Mammary epithelial cell (primary cell): ENCODE data around the gene DHX34.

ENCODE experiments used
- CTCF ChIP-seq, 2 donors: IDR thresholded peaks in 1 of 2; conservative IDR thresholded peaks in 1 of 2; 2 replicates each; pipeline ENCODE4 v1.5.1; 2011 to 2012; ENCODE audit warnings: inconsistent platforms in 2 of 2, low read length in 2 of 2, mild to moderate bottlenecking in 2 of 2, control low read depth in 1 of 2, low read depth in 1 of 2; ENCODE audit not compliant: insufficient read depth in 1 of 2; ENCODE audit errors: extremely low read depth in 1 of 2
- EZH2 ChIP-seq: IDR thresholded peaks from 2 replicates; pipeline ENCODE4 v1.6.1; 2012; ENCODE audit warnings: low read length, inconsistent platforms, borderline replicate concordance

GRCh38 chr19:47421844-47422395 is 72.8 kb downstream of the DHX34 start:
- TF ChIP-seq CTCF (conservative IDR thresholded peaks at IDR 0.05 in 1 of 2, IDR thresholded peaks at IDR 0.05 in 1 of 2; ENCODE audit: extremely low read depth in 1 of 2, insufficient read depth in 1 of 2, low read depth in 1 of 2, low read length in 2 of 2) (no peak), EZH2 (no peak)
